ENCODE results near the gene ERP27. TPM values are rescaled to one million over a fixed set of nuclear protein-coding genes. Genes with fewer than 3 reads are reported as not detected.

The ERP27 gene
- total RNA-seq, 1 donor from 2014 or later, result 1.0 TPM

DNA sequence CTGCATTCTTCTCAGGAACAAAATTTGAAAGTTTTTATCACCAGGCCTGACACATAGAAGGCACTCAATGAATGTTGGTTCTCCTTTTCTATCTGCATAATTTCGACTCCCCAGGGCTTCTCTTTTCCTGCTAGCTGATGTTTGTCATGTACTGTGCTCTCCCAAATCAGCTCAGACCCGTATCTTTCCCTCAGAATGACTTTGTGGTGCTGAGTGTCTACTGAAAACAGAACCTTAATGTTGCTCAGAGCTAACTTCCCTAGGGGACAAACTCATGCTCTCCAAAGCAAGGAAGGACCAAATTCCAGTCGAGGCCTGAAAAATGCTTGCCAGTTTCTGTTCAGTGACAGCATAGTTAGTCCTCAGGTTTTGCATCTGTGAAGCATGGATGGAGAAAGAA is 21.1 kb upstream of the ERP27 start:
- H3K79me2 ChIP-seq (ENCODE audit: insufficient read depth, low read length), result no peaks in the 10 kb centered on the region
- no peaks in the 10 kb centered on the region for H4K20me1 ChIP-seq (ENCODE audit: insufficient read depth, low read length)
- H3K27ac Mint-ChIP-seq (ENCODE audit: unreplicated experiment), result no peak overlapping the region
- no peaks in the 10 kb centered on the region for H3K36me3 ChIP-seq (ENCODE audit: insufficient read depth, low read length)
- DNase-seq (ENCODE audit: low read depth) (no peak), FAIRE-seq (no peak)
- no peak overlapping the region for H3K4me2 ChIP-seq (ENCODE audit: low read length)
- H3K4me3 ChIP-seq (ENCODE audit: insufficient read depth, low read depth, low read length), result no peak overlapping the region
- no peak overlapping the region for H3K27ac ChIP-seq (ENCODE audit: low read depth, low read length)
- peaks cover 11% of the 10 kb centered on the region for H3K4me1 Mint-ChIP-seq (ENCODE audit: low read depth, unreplicated experiment)
- H3K9me3 ChIP-seq (ENCODE audit: insufficient read depth, low read depth, low read length), result no peaks in the 10 kb centered on the region
- no peaks in the 10 kb centered on the region for H3K9me3 Mint-ChIP-seq (ENCODE audit: unreplicated experiment)
- no peak for TF ChIP-seq EZH2 (IDR thresholded peaks at IDR 0.05; ENCODE audit: insufficient read depth, low read length)
- TF ChIP-seq, protein P1, sequence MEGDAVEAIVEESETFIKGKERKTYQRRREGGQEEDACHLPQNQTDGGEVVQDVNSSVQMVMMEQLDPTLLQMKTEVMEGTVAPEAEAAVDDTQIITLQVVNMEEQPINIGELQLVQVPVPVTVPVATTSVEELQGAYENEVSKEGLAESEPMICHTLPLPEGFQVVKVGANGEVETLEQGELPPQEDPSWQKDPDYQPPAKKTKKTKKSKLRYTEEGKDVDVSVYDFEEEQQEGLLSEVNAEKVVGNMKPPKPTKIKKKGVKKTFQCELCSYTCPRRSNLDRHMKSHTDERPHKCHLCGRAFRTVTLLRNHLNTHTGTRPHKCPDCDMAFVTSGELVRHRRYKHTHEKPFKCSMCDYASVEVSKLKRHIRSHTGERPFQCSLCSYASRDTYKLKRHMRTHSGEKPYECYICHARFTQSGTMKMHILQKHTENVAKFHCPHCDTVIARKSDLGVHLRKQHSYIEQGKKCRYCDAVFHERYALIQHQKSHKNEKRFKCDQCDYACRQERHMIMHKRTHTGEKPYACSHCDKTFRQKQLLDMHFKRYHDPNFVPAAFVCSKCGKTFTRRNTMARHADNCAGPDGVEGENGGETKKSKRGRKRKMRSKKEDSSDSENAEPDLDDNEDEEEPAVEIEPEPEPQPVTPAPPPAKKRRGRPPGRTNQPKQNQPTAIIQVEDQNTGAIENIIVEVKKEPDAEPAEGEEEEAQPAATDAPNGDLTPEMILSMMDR (IDR thresholded peaks at IDR 0.05; ENCODE audit: insufficient read depth, low read depth, low read length), result no peak
- no peaks in the 10 kb centered on the region for H3K36me3 Mint-ChIP-seq (ENCODE audit: low read depth, unreplicated experiment)
- peaks cover 8% of the 10 kb centered on the region for H3K4me1 ChIP-seq (ENCODE audit: insufficient read depth, low read length)
- no peaks in the 10 kb centered on the region for H3K27me3 Mint-ChIP-seq (ENCODE audit: low read depth, unreplicated experiment)
- H2AFZ ChIP-seq (ENCODE audit: low read depth, low read length), result no peak overlapping the region
- no peaks in the 10 kb centered on the region for H3K27me3 ChIP-seq (ENCODE audit: insufficient read depth, low read length)
- H3K4me3 Mint-ChIP-seq (ENCODE audit: unreplicated experiment), result no peak overlapping the region
- no peak overlapping the region for H3K9ac ChIP-seq (ENCODE audit: low read length)

DNA sequence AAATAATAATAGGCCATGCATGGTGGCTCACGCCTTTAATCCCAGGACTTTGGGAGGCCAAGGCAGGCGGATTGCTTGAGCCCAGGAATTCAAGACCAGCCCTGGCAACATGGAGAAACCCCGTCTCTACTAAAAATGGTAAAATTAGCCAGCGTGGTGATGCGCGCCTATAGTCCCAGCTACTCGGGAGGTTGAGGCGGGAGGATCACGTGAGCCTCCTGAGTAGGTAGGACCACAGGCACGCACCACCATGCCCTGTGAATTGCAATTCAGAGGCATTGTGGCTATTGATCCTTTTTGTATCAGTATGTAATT is 20.7 kb upstream of the ERP27 start:
- DNase-seq (ENCODE audit: low read depth), result no peak
- H3K4me1 ChIP-seq (ENCODE audit: insufficient read depth, low read length), result peaks cover 8% of the 10 kb centered on the region
- H3K36me3 ChIP-seq (ENCODE audit: insufficient read depth, low read length), result no peaks in the 10 kb centered on the region
- no peak overlapping the region for H3K4me2 ChIP-seq (ENCODE audit: low read length)
- no peaks in the 10 kb centered on the region for H3K27me3 ChIP-seq (ENCODE audit: insufficient read depth, low read length)
- H3K27ac ChIP-seq (ENCODE audit: low read depth, low read length), result no peak overlapping the region
- no peaks in the 10 kb centered on the region for H4K20me1 ChIP-seq (ENCODE audit: insufficient read depth, low read length)
- Mint-ChIP-seq H3K36me3 (ENCODE audit: low read depth, unreplicated experiment) (no peaks in the 10 kb centered on the region), H3K9me3 (ENCODE audit: unreplicated experiment) (no peaks in the 10 kb centered on the region), H3K4me1 (ENCODE audit: low read depth, unreplicated experiment) (peaks cover 11% of the 10 kb centered on the region), H3K4me3 (ENCODE audit: unreplicated experiment) (no peak overlapping the region), H3K27me3 (ENCODE audit: low read depth, unreplicated experiment) (no peaks in the 10 kb centered on the region), H3K27ac (ENCODE audit: unreplicated experiment) (no peak overlapping the region)
- no peak overlapping the region for H3K4me3 ChIP-seq (ENCODE audit: insufficient read depth, low read depth, low read length)
- H3K9ac ChIP-seq (ENCODE audit: low read length), result no peak overlapping the region
- no peak for FAIRE-seq
- no peak overlapping the region for H2AFZ ChIP-seq (ENCODE audit: low read depth, low read length)
- H3K79me2 ChIP-seq (ENCODE audit: insufficient read depth, low read length), result no peaks in the 10 kb centered on the region
- TF ChIP-seq, protein P1 (IDR thresholded peaks at IDR 0.05; ENCODE audit: insufficient read depth, low read depth, low read length), result no peak
- no peak for TF ChIP-seq EZH2 (IDR thresholded peaks at IDR 0.05; ENCODE audit: insufficient read depth, low read length)
- H3K9me3 ChIP-seq (ENCODE audit: insufficient read depth, low read depth, low read length), result no peaks in the 10 kb centered on the region

DNA sequence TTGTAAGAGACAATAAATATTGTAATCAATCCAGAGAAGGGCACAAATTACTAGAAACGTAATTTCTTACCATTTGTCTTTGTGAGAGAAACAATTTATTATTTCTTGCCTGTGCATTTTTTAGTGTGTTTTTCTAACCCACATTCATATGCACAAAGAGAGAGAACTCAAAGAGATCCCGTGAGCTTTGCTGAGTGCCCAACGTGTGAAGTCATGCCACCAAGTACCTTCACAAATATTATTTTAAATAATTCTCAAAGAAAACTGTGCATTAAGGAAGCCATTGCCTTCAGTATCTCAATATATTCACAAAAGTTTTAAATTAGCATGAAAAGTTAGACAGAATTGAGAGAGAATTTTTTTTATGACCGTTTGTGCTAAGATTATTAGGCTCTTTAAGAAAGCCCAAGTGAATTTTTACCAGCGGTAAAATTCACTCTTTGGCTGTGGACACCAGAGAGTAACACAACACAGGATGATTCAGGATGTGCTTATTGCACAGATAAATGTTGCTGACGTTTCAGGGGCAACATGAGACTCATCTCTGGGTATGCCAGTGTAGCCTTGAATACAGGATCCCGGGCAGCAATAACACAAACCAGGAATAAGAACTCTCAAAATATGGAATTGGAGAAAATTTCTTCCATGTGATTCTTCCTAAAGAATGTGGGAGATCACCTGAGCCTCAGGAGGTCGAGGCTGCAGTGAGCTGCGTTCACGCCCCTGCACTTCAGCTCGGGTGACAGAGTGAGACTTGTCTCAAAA is 20.2 kb upstream of the ERP27 start:
- no peaks in the 10 kb centered on the region for H3K9me3 Mint-ChIP-seq (ENCODE audit: unreplicated experiment)
- Histone ChIP-seq H3K9ac (ENCODE audit: low read length) (no peak overlapping the region), H3K79me2 (ENCODE audit: insufficient read depth, low read length) (no peaks in the 10 kb centered on the region), H4K20me1 (ENCODE audit: insufficient read depth, low read length) (no peaks in the 10 kb centered on the region), H3K4me3 (ENCODE audit: insufficient read depth, low read depth, low read length) (no peak overlapping the region), H3K27me3 (ENCODE audit: insufficient read depth, low read length) (no peaks in the 10 kb centered on the region), H3K4me2 (ENCODE audit: low read length) (peak overlapping the region; percentile 1), H3K4me1 (ENCODE audit: insufficient read depth, low read length) (peaks cover 8% of the 10 kb centered on the region), H3K9me3 (ENCODE audit: insufficient read depth, low read depth, low read length) (no peaks in the 10 kb centered on the region), H3K36me3 (ENCODE audit: insufficient read depth, low read length) (no peaks in the 10 kb centered on the region), H3K27ac (ENCODE audit: low read depth, low read length) (no peak overlapping the region), H2AFZ (ENCODE audit: low read depth, low read length) (no peak overlapping the region)
- H3K27me3 Mint-ChIP-seq (ENCODE audit: low read depth, unreplicated experiment), result no peaks in the 10 kb centered on the region
- H3K27ac Mint-ChIP-seq (ENCODE audit: unreplicated experiment), result no peak overlapping the region
- FAIRE-seq, result no peak
- no peak for DNase-seq (ENCODE audit: low read depth)
- no peaks in the 10 kb centered on the region for H3K36me3 Mint-ChIP-seq (ENCODE audit: low read depth, unreplicated experiment)
- TF ChIP-seq EZH2 (IDR thresholded peaks at IDR 0.05; ENCODE audit: insufficient read depth, low read length), result no peak
- TF ChIP-seq, protein P1 (IDR thresholded peaks at IDR 0.05; ENCODE audit: insufficient read depth, low read depth, low read length), result no peak
- H3K4me1 Mint-ChIP-seq (ENCODE audit: low read depth, unreplicated experiment), result peaks cover 11% of the 10 kb centered on the region
- no peak overlapping the region for H3K4me3 Mint-ChIP-seq (ENCODE audit: unreplicated experiment)

All from astrocyte (in vitro differentiated cells and primary cell).